ENCODE measurements around the gene ADAM11.

Gene ADAM11

GRCh38 chr17:44767493-44767892 is 8.7 kb downstream of the ADAM11 start:
- Histone ChIP-seq H2BK12ac (ENCODE audit: low read length) (no peak overlapping the region), H3K4me3 (ENCODE audit: low read depth, low read length) (no peak overlapping the region), H3K9me3 (ENCODE audit: insufficient read depth, low read depth, low read length) (no peaks in the 10 kb centered on the region), H3K4me2 (ENCODE audit: low read length) (no peak overlapping the region), H4K8ac (ENCODE audit: low read depth, low read length) (no peak overlapping the region), H3K14ac (ENCODE audit: low read length) (no peak overlapping the region), H3K4me1 (ENCODE audit: control insufficient read depth in 1 of 2, insufficient read depth in 2 of 2, low read length in 2 of 2) (no peaks in the 10 kb centered on the region), H3K27ac (ENCODE audit: low read depth, low read length) (no peak overlapping the region), H2BK5ac (ENCODE audit: low read depth, low read length, poor library complexity) (no peak overlapping the region), H2BK120ac (ENCODE audit: insufficient read depth, low read length, poor library complexity) (no peak overlapping the region), H3K18ac (ENCODE audit: low read length) (no peak overlapping the region), H4K12ac (ENCODE audit: low read depth, low read length) (no peak overlapping the region), H3K9ac (ENCODE audit: low read length) (no peak overlapping the region), H2AFZ (ENCODE audit: insufficient read depth, low read length, poor library complexity) (no peak overlapping the region), H4K91ac (ENCODE audit: low read depth, low read length) (no peak overlapping the region), H3K23ac (ENCODE audit: low read length) (no peak overlapping the region), H2AK5ac (ENCODE audit: low read length) (no peak overlapping the region), H3K4ac (ENCODE audit: low read depth, low read length) (no peak overlapping the region), H3K79me1 (ENCODE audit: low read length) (no peaks in the 10 kb centered on the region), H3K27me3 (ENCODE audit: insufficient read depth, low read length) (no peaks in the 10 kb centered on the region), H3K36me3 (ENCODE audit: control insufficient read depth in 1 of 2, insufficient read depth in 2 of 2, low read length in 2 of 2) (no peaks in the 10 kb centered on the region), H3K79me2 (ENCODE audit: control insufficient read depth, insufficient read depth, low read length, poor library complexity) (no peaks in the 10 kb centered on the region)
- DNase-seq = no peak
- WGBS (ENCODE audit: extremely low coverage, insufficient coverage, insufficient read length) = no CpG with 5 or more reads among the region's 4 CpGs

GRCh38 chr17:44768505-44769142 is 9.8 kb downstream of the ADAM11 start:
- Histone ChIP-seq H3K27me3 (ENCODE audit: insufficient read depth, low read length) (no peaks in the 10 kb centered on the region), H3K4me1 (ENCODE audit: control insufficient read depth in 1 of 2, insufficient read depth in 2 of 2, low read length in 2 of 2) (no peaks in the 10 kb centered on the region), H2AFZ (ENCODE audit: insufficient read depth, low read length, poor library complexity) (no peak overlapping the region), H3K18ac (ENCODE audit: low read length) (no peak overlapping the region), H2AK5ac (ENCODE audit: low read length) (no peak overlapping the region), H2BK5ac (ENCODE audit: low read depth, low read length, poor library complexity) (no peak overlapping the region), H3K4me3 (ENCODE audit: low read depth, low read length) (no peak overlapping the region), H3K9ac (ENCODE audit: low read length) (no peak overlapping the region), H4K8ac (ENCODE audit: low read depth, low read length) (no peak overlapping the region), H4K91ac (ENCODE audit: low read depth, low read length) (no peak overlapping the region), H3K79me1 (ENCODE audit: low read length) (no peaks in the 10 kb centered on the region), H3K27ac (ENCODE audit: low read depth, low read length) (no peak overlapping the region), H3K23ac (ENCODE audit: low read length) (no peak overlapping the region), H3K36me3 (ENCODE audit: control insufficient read depth in 1 of 2, insufficient read depth in 2 of 2, low read length in 2 of 2) (no peaks in the 10 kb centered on the region), H3K9me3 (ENCODE audit: insufficient read depth, low read depth, low read length) (no peaks in the 10 kb centered on the region), H3K79me2 (ENCODE audit: control insufficient read depth, insufficient read depth, low read length, poor library complexity) (no peaks in the 10 kb centered on the region), H2BK120ac (ENCODE audit: insufficient read depth, low read length, poor library complexity) (no peak overlapping the region), H3K4me2 (ENCODE audit: low read length) (no peak overlapping the region), H4K12ac (ENCODE audit: low read depth, low read length) (no peak overlapping the region), H3K4ac (ENCODE audit: low read depth, low read length) (no peak overlapping the region), H2BK12ac (ENCODE audit: low read length) (no peak overlapping the region), H3K14ac (ENCODE audit: low read length) (no peak overlapping the region)
- no CpG with 5 or more reads among the region's 11 CpGs for WGBS (ENCODE audit: extremely low coverage, insufficient coverage, insufficient read length)
- no peak for DNase-seq

GRCh38 chr17:44769230-44769629 is 10.4 kb downstream of the ADAM11 start:
- Histone ChIP-seq H2BK12ac (ENCODE audit: low read length) (no peak overlapping the region), H4K91ac (ENCODE audit: low read depth, low read length) (no peak overlapping the region), H3K18ac (ENCODE audit: low read length) (no peak overlapping the region), H3K9ac (ENCODE audit: low read length) (no peak overlapping the region), H3K4me1 (ENCODE audit: control insufficient read depth in 1 of 2, insufficient read depth in 2 of 2, low read length in 2 of 2) (no peaks in the 10 kb centered on the region), H3K79me1 (ENCODE audit: low read length) (no peaks in the 10 kb centered on the region), H2BK5ac (ENCODE audit: low read depth, low read length, poor library complexity) (no peak overlapping the region), H2AFZ (ENCODE audit: insufficient read depth, low read length, poor library complexity) (no peak overlapping the region), H2BK120ac (ENCODE audit: insufficient read depth, low read length, poor library complexity) (no peak overlapping the region), H2AK5ac (ENCODE audit: low read length) (no peak overlapping the region), H3K27ac (ENCODE audit: low read depth, low read length) (no peak overlapping the region), H4K8ac (ENCODE audit: low read depth, low read length) (no peak overlapping the region), H3K9me3 (ENCODE audit: insufficient read depth, low read depth, low read length) (no peaks in the 10 kb centered on the region), H3K23ac (ENCODE audit: low read length) (no peak overlapping the region), H3K36me3 (ENCODE audit: control insufficient read depth in 1 of 2, insufficient read depth in 2 of 2, low read length in 2 of 2) (no peaks in the 10 kb centered on the region), H3K27me3 (ENCODE audit: insufficient read depth, low read length) (no peaks in the 10 kb centered on the region), H3K4me3 (ENCODE audit: low read depth, low read length) (no peak overlapping the region), H3K4me2 (ENCODE audit: low read length) (no peak overlapping the region), H3K79me2 (ENCODE audit: control insufficient read depth, insufficient read depth, low read length, poor library complexity) (no peaks in the 10 kb centered on the region), H3K4ac (ENCODE audit: low read depth, low read length) (no peak overlapping the region), H4K12ac (ENCODE audit: low read depth, low read length) (no peak overlapping the region), H3K14ac (ENCODE audit: low read length) (no peak overlapping the region)
- no peak for DNase-seq
- no CpG with 5 or more reads among the region's 6 CpGs for WGBS (ENCODE audit: extremely low coverage, insufficient coverage, insufficient read length)

GRCh38 chr17:44769647-44770084 is 10.9 kb downstream of the ADAM11 start:
- no peak overlapping the region for H3K9ac ChIP-seq (ENCODE audit: low read length)
- H4K91ac ChIP-seq (ENCODE audit: low read depth, low read length) = no peak overlapping the region
- H4K12ac ChIP-seq (ENCODE audit: low read depth, low read length) = no peak overlapping the region
- H2AFZ ChIP-seq (ENCODE audit: insufficient read depth, low read length, poor library complexity) = no peak overlapping the region
- H4K8ac ChIP-seq (ENCODE audit: low read depth, low read length) = no peak overlapping the region
- no peak overlapping the region for H3K4me3 ChIP-seq (ENCODE audit: low read depth, low read length)
- H3K14ac ChIP-seq (ENCODE audit: low read length) = no peak overlapping the region
- H2BK5ac ChIP-seq (ENCODE audit: low read depth, low read length, poor library complexity) = no peak overlapping the region
- no peaks in the 10 kb centered on the region for H3K79me2 ChIP-seq (ENCODE audit: control insufficient read depth, insufficient read depth, low read length, poor library complexity)
- WGBS (ENCODE audit: extremely low coverage, insufficient coverage, insufficient read length) = no CpG with 5 or more reads among the region's 15 CpGs
- no peaks in the 10 kb centered on the region for H3K79me1 ChIP-seq (ENCODE audit: low read length)
- H3K18ac ChIP-seq (ENCODE audit: low read length) = no peak overlapping the region
- H2BK120ac ChIP-seq (ENCODE audit: insufficient read depth, low read length, poor library complexity) = no peak overlapping the region
- DNase-seq = no peak
- H3K4me1 ChIP-seq (ENCODE audit: control insufficient read depth in 1 of 2, insufficient read depth in 2 of 2, low read length in 2 of 2) = no peaks in the 10 kb centered on the region
- H3K27ac ChIP-seq (ENCODE audit: low read depth, low read length) = no peak overlapping the region
- H3K9me3 ChIP-seq (ENCODE audit: insufficient read depth, low read depth, low read length) = no peaks in the 10 kb centered on the region
- no peak overlapping the region for H3K4me2 ChIP-seq (ENCODE audit: low read length)
- no peak overlapping the region for H2BK12ac ChIP-seq (ENCODE audit: low read length)
- no peak overlapping the region for H3K23ac ChIP-seq (ENCODE audit: low read length)
- no peak overlapping the region for H2AK5ac ChIP-seq (ENCODE audit: low read length)
- H3K27me3 ChIP-seq (ENCODE audit: insufficient read depth, low read length) = no peaks in the 10 kb centered on the region
- no peaks in the 10 kb centered on the region for H3K36me3 ChIP-seq (ENCODE audit: control insufficient read depth in 1 of 2, insufficient read depth in 2 of 2, low read length in 2 of 2)
- H3K4ac ChIP-seq (ENCODE audit: low read depth, low read length) = no peak overlapping the region

Measured in trophoblast cell (in vitro differentiated cells and primary cell).